BE2C (cell line): ENCODE data around the gene NCCRP1. TPM values are rescaled to one million over a fixed set of nuclear protein-coding genes. Genes with fewer than 3 reads are reported as not detected.

Experiments
- DNase-seq: peaks from one replicate; pipeline ENCODE4 v3.0.0-alpha.2; 2020
- H3K27me3 ChIP-seq: fragments of 250-450 bp; sonication (Bioruptor Pico); 2 replicates; pipeline ENCODE4 v1.5.1; 2020; ENCODE audit warnings: mild to moderate bottlenecking
- H3K36me3 ChIP-seq: fragments of 250-450 bp; sonication (Bioruptor Pico); 2 replicates; pipeline ENCODE4 v1.5.1; 2020; ENCODE audit warnings: mild to moderate bottlenecking
- H3K4me1 ChIP-seq: fragments of 250-450 bp; sonication (Bioruptor Pico); 2 replicates; pipeline ENCODE4 v1.5.1; 2020
- H3K4me3 ChIP-seq: 2 replicates; pipeline ENCODE4 v1.5.1; 2011; ENCODE audit warnings: low read depth, low read length
- H3K9me3 ChIP-seq: fragments of 250-450 bp; sonication (Bioruptor Pico); 2 replicates; pipeline ENCODE4 v1.5.1; 2020
- polyA plus RNA-seq: library from polyadenylated mRNA; unstranded; fragments of >200 nt; gene quantifications from one replicate; pipeline ENCODE4 v1.2.1, GENCODE V29; 2012; ENCODE audit warnings: low read depth, missing spikeins; ENCODE audit not compliant: insufficient read length, insufficient read depth
- TF ChIP-seq, protein P1 (sequence below): IDR thresholded peaks from 2 replicates; pipeline ENCODE4 v1.5.1; 2012; ENCODE audit warnings: mild to moderate bottlenecking, low read depth, low read length

The NCCRP1 gene, protein sequence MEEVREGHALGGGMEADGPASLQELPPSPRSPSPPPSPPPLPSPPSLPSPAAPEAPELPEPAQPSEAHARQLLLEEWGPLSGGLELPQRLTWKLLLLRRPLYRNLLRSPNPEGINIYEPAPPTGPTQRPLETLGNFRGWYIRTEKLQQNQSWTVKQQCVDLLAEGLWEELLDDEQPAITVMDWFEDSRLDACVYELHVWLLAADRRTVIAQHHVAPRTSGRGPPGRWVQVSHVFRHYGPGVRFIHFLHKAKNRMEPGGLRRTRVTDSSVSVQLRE
- not detected for polyA plus RNA-seq

DNA sequence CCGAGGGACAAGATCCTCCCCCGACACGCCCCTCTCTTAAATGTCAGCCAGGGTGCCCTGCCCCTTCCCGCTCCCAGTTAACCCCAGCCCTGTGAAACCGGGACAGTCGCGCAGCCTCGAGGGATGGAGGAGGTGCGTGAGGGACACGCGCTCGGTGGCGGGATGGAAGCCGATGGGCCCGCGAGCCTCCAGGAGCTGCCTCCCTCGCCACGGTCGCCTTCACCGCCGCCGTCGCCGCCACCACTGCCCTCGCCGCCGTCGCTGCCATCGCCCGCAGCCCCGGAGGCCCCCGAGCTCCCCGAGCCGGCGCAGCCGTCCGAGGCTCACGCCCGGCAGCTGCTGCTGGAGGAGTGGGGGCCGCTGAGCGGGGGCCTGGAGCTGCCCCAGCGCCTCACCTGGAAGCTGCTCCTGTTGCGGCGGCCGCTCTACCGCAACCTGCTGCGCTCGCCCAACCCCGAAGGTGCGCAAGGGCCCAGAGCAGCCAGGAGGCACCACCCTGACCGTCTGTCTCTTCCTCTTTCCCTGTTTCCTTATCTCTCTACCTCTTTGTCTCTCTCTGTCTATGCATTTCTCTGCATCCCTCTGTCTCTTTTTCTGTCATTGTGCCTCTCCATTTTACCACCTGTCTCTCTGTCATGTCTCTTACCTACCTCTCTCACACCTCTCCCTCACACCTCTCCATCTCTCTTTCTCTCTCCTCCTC is at the start of gene NCCRP1:
Gene NCCRP1 (plus strand): TSS at position 105 of the 703 bp plus-strand sequence. CDS start 19 bp downstream, at position 124.
- H3K27me3 ChIP-seq: peaks cover 29% of the 10 kb centered on the region
- DNase-seq: no peak
- TF ChIP-seq, protein P1, sequence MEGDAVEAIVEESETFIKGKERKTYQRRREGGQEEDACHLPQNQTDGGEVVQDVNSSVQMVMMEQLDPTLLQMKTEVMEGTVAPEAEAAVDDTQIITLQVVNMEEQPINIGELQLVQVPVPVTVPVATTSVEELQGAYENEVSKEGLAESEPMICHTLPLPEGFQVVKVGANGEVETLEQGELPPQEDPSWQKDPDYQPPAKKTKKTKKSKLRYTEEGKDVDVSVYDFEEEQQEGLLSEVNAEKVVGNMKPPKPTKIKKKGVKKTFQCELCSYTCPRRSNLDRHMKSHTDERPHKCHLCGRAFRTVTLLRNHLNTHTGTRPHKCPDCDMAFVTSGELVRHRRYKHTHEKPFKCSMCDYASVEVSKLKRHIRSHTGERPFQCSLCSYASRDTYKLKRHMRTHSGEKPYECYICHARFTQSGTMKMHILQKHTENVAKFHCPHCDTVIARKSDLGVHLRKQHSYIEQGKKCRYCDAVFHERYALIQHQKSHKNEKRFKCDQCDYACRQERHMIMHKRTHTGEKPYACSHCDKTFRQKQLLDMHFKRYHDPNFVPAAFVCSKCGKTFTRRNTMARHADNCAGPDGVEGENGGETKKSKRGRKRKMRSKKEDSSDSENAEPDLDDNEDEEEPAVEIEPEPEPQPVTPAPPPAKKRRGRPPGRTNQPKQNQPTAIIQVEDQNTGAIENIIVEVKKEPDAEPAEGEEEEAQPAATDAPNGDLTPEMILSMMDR: no peak
- no peaks in the 10 kb centered on the region for H3K9me3 ChIP-seq
- H3K36me3 ChIP-seq: no peaks in the 10 kb centered on the region
- H3K4me3 ChIP-seq: no peak within 1 kb of the TSS
- H3K4me1 ChIP-seq: peaks cover 4% of the 10 kb centered on the region

DNA sequence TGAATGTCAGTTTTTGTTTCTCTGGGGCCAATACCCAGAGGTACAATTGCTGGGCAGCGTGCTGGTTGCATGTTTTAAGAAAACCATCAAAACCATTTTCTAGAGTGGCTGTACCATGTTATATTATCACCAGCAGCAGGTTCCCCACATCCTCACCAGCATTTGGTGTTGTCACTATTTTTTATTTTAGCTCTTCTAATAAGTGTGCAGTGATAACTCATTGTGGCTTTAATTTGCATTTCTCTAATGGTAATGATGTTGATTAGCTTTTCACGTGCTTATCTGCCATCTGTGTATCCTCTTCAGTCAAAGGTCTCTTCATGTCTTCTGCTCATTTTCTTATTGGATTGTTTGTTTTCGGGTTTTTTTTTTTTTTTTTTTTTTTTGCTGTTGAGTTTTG is 49.3 kb upstream of the NCCRP1 start:
- H3K4me1 ChIP-seq: peaks cover 3% of the 10 kb centered on the region
- TF ChIP-seq, protein P1: no peak
- no peak for DNase-seq
- no peaks in the 10 kb centered on the region for H3K27me3 ChIP-seq
- no peaks in the 10 kb centered on the region for H3K9me3 ChIP-seq
- H3K4me3 ChIP-seq: no peak overlapping the region
- H3K36me3 ChIP-seq: peaks cover 4% of the 10 kb centered on the region; the same call in 1 of the 2 replicates

DNA sequence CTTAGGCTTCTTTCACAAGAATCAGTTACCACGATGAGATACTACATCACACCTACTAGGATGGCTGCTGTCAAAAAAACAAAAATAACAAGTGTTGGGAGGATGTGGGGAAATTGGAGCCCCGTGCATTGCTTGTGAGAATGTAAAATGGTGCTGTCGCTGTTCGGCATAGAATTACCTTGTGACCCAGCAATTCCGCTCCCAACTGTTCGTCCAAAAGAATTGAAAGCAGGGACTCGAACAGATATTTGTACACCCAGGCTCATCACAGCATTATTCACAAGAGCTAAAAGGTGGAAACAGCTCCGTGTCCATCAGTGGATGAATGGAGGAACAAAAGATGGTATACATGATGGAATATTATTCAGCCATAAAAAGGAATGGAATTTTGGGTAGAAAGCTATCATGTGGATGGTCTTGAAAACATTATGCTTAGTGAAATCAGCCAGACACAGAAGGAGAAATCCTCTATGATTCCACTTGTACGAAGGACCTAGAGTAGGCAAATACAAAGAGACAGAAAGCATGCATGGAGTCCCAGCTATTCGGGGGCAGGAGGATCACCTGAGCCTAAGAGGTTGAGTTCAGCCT is 47.7 kb upstream of the NCCRP1 start:
- Histone ChIP-seq H3K9me3 (no peaks in the 10 kb centered on the region), H3K4me1 (peaks cover 4% of the 10 kb centered on the region), H3K36me3 (peaks cover 4% of the 10 kb centered on the region; the same call in 1 of the 2 replicates), H3K27me3 (no peaks in the 10 kb centered on the region), H3K4me3 (no peak overlapping the region)
- TF ChIP-seq, protein P1: no peak
- no peak for DNase-seq

DNA sequence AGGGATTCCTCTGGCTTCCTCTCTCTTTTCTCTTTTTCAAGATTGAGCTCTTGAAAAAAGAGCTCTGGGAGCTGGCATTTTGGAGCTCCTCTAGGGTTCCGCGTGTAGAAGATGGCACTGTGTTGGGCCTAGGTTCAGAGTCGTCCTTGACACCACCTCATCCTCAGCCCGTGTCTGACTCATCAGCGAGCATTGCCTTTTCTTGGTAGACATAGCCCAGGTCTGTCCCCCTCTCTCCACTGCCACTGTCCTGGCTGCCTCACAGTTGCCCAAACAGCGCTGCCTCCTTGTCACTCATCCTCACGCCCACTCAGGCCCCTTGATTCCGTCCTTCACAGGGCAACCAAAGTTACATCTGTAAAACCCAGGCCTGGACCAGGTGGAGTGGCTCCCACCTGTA is 46.5 kb upstream of the NCCRP1 start:
- Histone ChIP-seq H3K36me3 (peaks cover 4% of the 10 kb centered on the region; the same call in 1 of the 2 replicates), H3K27me3 (no peaks in the 10 kb centered on the region), H3K4me3 (no peak overlapping the region), H3K9me3 (no peaks in the 10 kb centered on the region), H3K4me1 (peaks cover 13% of the 10 kb centered on the region)
- DNase-seq: no peak
- TF ChIP-seq, protein P1: no peak

DNA sequence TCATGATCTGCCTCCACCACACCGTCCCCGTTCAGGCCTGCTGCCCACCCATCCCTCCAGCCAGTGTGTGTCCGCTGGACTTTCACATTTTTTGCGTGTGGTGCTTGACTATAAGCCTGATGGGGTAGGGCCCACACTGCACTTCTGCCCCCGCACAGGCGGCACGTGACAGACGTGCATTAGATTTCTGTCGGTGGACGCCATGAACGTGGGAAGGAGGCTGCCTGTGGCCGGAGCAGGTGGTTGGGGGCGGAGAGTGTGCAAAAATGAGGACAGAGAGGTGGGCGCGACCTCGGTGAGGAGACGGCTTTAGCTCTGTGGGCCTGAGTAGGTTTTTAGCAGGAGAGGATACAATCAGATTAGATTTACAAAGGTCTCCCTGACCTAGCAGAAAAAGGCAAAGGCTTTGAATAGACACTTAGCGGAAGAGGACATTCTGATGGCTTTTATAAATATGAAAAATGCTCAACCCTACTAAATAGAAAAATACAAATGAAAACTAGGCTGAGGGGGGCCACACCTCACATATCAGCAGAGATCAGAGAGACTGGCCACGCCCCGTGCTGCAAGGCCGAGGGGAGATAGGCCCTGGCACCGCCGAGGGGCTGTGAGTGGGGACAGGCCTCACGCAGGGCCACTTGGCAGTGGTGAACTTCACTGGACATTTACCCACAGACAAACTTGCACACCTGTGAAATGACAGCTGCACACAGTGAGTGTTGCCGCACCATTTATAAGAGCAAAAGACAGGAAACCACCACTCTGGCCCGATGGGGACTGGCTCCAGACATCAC is 45.8 kb upstream of the NCCRP1 start:
- TF ChIP-seq, protein P1: no peak
- H3K36me3 ChIP-seq: peaks cover 4% of the 10 kb centered on the region; the same call in 1 of the 2 replicates
- DNase-seq: no peak
- H3K4me1 ChIP-seq: peaks cover 14% of the 10 kb centered on the region
- no peaks in the 10 kb centered on the region for H3K9me3 ChIP-seq
- H3K4me3 ChIP-seq: no peak overlapping the region
- no peaks in the 10 kb centered on the region for H3K27me3 ChIP-seq
